ENCODE data around the gene SLC1A7. TPM values are rescaled to one million over a fixed set of nuclear protein-coding genes. Genes with fewer than 3 reads are reported as not detected.

SLC1A7 gene
- polyA plus RNA-seq, 1 donor from 2014 or later = not detected

GRCh38 chr1:53065391-53065790 is 77.0 kb downstream of the SLC1A7 start (continued):
- TF ChIP-seq, protein P1, sequence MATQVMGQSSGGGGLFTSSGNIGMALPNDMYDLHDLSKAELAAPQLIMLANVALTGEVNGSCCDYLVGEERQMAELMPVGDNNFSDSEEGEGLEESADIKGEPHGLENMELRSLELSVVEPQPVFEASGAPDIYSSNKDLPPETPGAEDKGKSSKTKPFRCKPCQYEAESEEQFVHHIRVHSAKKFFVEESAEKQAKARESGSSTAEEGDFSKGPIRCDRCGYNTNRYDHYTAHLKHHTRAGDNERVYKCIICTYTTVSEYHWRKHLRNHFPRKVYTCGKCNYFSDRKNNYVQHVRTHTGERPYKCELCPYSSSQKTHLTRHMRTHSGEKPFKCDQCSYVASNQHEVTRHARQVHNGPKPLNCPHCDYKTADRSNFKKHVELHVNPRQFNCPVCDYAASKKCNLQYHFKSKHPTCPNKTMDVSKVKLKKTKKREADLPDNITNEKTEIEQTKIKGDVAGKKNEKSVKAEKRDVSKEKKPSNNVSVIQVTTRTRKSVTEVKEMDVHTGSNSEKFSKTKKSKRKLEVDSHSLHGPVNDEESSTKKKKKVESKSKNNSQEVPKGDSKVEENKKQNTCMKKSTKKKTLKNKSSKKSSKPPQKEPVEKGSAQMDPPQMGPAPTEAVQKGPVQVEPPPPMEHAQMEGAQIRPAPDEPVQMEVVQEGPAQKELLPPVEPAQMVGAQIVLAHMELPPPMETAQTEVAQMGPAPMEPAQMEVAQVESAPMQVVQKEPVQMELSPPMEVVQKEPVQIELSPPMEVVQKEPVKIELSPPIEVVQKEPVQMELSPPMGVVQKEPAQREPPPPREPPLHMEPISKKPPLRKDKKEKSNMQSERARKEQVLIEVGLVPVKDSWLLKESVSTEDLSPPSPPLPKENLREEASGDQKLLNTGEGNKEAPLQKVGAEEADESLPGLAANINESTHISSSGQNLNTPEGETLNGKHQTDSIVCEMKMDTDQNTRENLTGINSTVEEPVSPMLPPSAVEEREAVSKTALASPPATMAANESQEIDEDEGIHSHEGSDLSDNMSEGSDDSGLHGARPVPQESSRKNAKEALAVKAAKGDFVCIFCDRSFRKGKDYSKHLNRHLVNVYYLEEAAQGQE (IDR thresholded peaks at IDR 0.05; ENCODE audit: borderline replicate concordance) = no peak

DNA sequence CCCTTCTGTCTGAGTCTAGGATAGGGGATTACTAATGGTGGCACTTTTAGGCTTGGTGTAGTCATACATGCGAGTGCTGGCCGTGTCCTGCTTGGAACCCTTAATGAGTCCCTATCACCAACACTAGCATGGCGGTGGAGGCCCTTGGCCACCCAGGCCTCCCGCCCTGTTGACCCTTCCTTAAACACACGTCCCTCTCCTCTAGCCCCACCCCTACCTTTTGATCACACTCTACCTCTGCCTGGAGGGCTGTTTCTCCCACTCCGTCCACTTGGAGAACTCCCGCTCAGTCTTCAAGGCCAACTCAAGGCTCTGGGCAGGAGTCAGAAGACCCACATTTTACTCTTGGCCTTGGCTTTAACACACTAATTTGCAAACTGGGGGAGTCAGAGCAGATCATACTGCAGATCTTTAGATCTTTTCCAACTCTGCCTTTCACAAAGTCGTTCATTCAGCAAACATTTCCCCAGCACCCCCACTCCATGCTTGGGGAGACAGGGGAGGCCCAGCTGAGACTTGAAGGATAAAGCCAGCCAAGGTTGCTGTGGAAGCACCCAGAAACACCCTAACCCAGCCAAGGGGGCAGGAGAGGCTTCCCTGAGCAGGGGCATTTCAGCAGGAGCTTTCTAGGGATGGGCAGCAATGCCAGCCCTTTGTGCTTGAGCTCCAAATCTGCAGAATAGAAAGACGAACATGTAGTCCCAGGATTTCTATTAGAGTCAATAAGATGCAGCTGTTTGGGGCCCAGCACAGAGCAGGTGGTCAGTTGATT is 78.5 kb downstream of the SLC1A7 start:
- H3K27me3 ChIP-seq (ENCODE audit: insufficient read depth, low read depth, low read length) = peaks cover 59% of the 10 kb centered on the region
- no peak overlapping the region for H3K9ac ChIP-seq (ENCODE audit: low read length)
- no peaks in the 10 kb centered on the region for H3K9me2 ChIP-seq (ENCODE audit: insufficient read depth, low read length)
- H3K27ac ChIP-seq (ENCODE audit: low read length) = no peak overlapping the region
- H3K79me2 ChIP-seq (replicated peaks; ENCODE audit: insufficient read depth, low read length) = no peaks in the 10 kb centered on the region
- H4K20me1 ChIP-seq (ENCODE audit: insufficient read depth) = no peaks in the 10 kb centered on the region
- no peaks in the 10 kb centered on the region for H3F3A ChIP-seq (ENCODE audit: insufficient read depth, low read length, poor library complexity, severe bottlenecking)
- H3K4me3 ChIP-seq (ENCODE audit: low read length) = no peak overlapping the region
- no peaks in the 10 kb centered on the region for H3K9me3 ChIP-seq (ENCODE audit: low read length)
- no peak overlapping the region for H3K4me2 ChIP-seq (ENCODE audit: low read length)
- TF ChIP-seq POLR2AphosphoS5 (IDR thresholded peaks at IDR 0.05) (no peak), EZH2 (IDR thresholded peaks at IDR 0.05; ENCODE audit: borderline replicate concordance, insufficient read depth, low read length, poor library complexity, severe bottlenecking) (no peak), TAF1 (IDR thresholded peaks at IDR 0.05; ENCODE audit: low read depth) (no peak), SMC3 (conservative IDR thresholded peaks at IDR 0.05; ENCODE audit: poor library complexity) (no peak), EP300 (conservative IDR thresholded peaks at IDR 0.05; ENCODE audit: poor library complexity, severe bottlenecking) (no peak), MXI1 (conservative IDR thresholded peaks at IDR 0.05; ENCODE audit: poor library complexity, severe bottlenecking) (no peak), RAD21 (conservative IDR thresholded peaks at IDR 0.05) (no peak)
- TF ChIP-seq, protein P1 (IDR thresholded peaks at IDR 0.05; ENCODE audit: borderline replicate concordance) = no peak
- TF ChIP-seq, protein P2, sequence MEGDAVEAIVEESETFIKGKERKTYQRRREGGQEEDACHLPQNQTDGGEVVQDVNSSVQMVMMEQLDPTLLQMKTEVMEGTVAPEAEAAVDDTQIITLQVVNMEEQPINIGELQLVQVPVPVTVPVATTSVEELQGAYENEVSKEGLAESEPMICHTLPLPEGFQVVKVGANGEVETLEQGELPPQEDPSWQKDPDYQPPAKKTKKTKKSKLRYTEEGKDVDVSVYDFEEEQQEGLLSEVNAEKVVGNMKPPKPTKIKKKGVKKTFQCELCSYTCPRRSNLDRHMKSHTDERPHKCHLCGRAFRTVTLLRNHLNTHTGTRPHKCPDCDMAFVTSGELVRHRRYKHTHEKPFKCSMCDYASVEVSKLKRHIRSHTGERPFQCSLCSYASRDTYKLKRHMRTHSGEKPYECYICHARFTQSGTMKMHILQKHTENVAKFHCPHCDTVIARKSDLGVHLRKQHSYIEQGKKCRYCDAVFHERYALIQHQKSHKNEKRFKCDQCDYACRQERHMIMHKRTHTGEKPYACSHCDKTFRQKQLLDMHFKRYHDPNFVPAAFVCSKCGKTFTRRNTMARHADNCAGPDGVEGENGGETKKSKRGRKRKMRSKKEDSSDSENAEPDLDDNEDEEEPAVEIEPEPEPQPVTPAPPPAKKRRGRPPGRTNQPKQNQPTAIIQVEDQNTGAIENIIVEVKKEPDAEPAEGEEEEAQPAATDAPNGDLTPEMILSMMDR (IDR thresholded peaks at IDR 0.05; ENCODE audit: poor library complexity, severe bottlenecking) = no peak
- no peaks in the 10 kb centered on the region for H3K36me3 ChIP-seq (ENCODE audit: insufficient read depth, low read length)
- H2AFZ ChIP-seq (ENCODE audit: low read depth, low read length) = no peak overlapping the region
